Neural crest cell (in vitro differentiated cells): ENCODE results near the gene TLR9. TPM values are rescaled to one million over a fixed set of nuclear protein-coding genes. Genes with fewer than 3 reads are reported as not detected.

ENCODE experiments used
- DNase-seq: peaks from one replicate; pipeline ENCODE4 v3.0.0; 2021; ENCODE audit warnings: low read depth, mixed read lengths, low spot score
- H3K27ac Mint-ChIP-seq: one replicate; pipeline ENCODE4 v1.8.0; 2021; ENCODE audit warnings: mild to moderate bottlenecking, mixed read lengths; ENCODE audit not compliant: unreplicated experiment
- H3K27me3 Mint-ChIP-seq: 2 replicates; pipeline ENCODE4 v1.8.0; 2021; ENCODE audit warnings: low read depth, mild to moderate bottlenecking, mixed read lengths
- H3K36me3 Mint-ChIP-seq: 2 replicates; pipeline ENCODE4 v1.8.0; 2021; ENCODE audit warnings: low read depth, mild to moderate bottlenecking, mixed read lengths
- H3K4me1 Mint-ChIP-seq: 2 replicates; pipeline ENCODE4 v1.8.0; 2021; ENCODE audit warnings: mixed read lengths
- H3K4me3 Mint-ChIP-seq: one replicate; pipeline ENCODE4 v1.8.0; 2021; ENCODE audit warnings: mild to moderate bottlenecking, mixed read lengths
- H3K9me3 Mint-ChIP-seq: 2 replicates; pipeline ENCODE4 v1.8.0; 2021; ENCODE audit warnings: mixed read lengths
- total RNA-seq: library from RNA; stranded (reverse); gene quantifications from 2 replicates; pipeline ENCODE4 v1.2.1, GENCODE V29; 2021
- TF ChIP-seq, protein P1 (sequence below): fragments of 200-600 bp; sonication (generic); conservative IDR thresholded peaks from 2 replicates; pipeline ENCODE4 v1.5.0; 2021; ENCODE audit warnings: antibody characterized with exemption, mild to moderate bottlenecking

TLR9 gene
- total RNA-seq, 1 donor from 2014 or later: not detected

DNA sequence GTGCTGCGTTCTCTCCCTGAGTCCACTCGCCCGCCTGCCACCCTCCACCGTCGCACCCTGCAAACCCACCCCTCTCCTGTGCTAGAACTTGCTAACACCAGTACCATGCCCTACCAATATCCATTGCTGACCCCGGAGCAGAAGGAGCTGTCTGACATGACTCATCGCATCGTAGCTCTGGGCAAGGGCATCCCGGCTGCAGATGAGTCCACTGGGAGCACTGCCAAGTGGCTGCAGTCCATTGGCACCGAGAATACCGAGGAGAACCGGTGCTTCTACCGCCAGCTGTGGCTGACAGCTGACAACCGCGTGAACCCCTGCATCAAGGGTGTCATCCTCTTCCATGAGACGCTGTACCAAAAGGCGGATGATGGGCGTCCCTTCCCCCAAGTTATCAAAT, 32.4 kb downstream of the TLR9 start:
- H3K4me3 Mint-ChIP-seq: no peak overlapping the region
- no peaks in the 10 kb centered on the region for H3K9me3 Mint-ChIP-seq
- H3K27ac Mint-ChIP-seq: no peak overlapping the region
- no peaks in the 10 kb centered on the region for H3K36me3 Mint-ChIP-seq
- DNase-seq: no peak
- TF ChIP-seq, protein P1, sequence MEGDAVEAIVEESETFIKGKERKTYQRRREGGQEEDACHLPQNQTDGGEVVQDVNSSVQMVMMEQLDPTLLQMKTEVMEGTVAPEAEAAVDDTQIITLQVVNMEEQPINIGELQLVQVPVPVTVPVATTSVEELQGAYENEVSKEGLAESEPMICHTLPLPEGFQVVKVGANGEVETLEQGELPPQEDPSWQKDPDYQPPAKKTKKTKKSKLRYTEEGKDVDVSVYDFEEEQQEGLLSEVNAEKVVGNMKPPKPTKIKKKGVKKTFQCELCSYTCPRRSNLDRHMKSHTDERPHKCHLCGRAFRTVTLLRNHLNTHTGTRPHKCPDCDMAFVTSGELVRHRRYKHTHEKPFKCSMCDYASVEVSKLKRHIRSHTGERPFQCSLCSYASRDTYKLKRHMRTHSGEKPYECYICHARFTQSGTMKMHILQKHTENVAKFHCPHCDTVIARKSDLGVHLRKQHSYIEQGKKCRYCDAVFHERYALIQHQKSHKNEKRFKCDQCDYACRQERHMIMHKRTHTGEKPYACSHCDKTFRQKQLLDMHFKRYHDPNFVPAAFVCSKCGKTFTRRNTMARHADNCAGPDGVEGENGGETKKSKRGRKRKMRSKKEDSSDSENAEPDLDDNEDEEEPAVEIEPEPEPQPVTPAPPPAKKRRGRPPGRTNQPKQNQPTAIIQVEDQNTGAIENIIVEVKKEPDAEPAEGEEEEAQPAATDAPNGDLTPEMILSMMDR: no peak
- H3K4me1 Mint-ChIP-seq: peaks cover 13% of the 10 kb centered on the region
- no peaks in the 10 kb centered on the region for H3K27me3 Mint-ChIP-seq

DNA sequence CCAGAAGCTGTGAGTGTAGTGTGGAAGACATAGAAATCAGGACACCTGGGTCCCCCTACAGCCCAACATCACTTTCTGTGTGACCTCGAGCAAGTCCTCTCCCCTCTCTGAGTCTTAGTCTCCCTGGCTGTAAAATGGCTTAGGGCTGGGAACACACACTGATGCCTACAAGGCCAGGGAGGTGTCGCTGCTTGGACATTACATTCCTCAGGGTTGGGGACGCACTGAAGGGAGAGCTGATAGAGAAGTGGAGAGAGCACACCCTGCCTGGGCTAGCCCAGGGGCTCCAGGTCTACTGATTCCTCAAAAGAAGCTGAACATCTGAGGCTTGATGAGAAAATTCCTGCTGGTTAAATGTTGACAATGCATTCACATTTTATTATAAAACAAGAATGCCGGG, 33.8 kb downstream of the TLR9 start:
- no peaks in the 10 kb centered on the region for H3K9me3 Mint-ChIP-seq
- no peak overlapping the region for H3K4me3 Mint-ChIP-seq
- H3K36me3 Mint-ChIP-seq: no peaks in the 10 kb centered on the region
- H3K27me3 Mint-ChIP-seq: no peaks in the 10 kb centered on the region
- H3K4me1 Mint-ChIP-seq: peaks cover 7% of the 10 kb centered on the region
- TF ChIP-seq, protein P1: no peak
- DNase-seq: no peak
- H3K27ac Mint-ChIP-seq: no peak overlapping the region

DNA sequence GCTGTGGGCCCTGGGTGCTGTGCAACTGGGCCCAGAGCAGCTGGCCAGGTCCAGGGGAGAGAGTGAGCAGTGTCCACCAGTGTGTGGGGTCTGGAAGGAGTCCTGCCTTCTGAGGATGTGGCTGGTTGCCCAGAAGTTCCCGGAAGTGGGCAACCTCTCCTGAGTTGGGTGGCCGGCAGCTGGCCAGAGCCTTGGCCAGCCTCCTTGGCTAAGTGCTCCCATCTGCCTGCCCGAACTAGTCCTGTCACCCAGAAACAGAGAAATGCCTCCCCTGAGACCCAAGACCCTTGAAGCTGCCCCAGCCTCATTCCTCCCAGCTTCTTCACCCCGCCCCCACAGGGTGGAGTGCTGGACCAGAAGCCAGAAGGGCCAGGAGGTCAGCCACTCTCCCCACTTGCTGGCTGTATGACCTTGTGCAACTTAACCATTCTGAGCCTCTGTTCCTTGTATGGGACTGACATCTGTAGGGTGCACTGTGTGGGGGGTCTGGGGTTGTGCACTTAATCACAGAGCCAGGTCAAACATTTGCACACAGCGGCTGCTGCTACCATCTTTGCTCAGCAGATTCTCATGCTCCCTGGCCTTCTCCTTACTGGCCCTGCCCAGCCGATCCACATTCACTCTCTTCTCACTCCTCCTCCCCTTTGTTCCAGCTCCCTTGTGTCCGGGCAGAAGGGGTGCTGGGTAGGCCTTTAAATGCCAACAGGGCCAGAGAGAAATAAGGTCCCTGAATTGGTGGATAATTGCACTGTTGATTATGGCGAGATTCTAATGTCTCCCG, 35.0 kb downstream of the TLR9 start:
- no peaks in the 10 kb centered on the region for H3K9me3 Mint-ChIP-seq
- H3K27me3 Mint-ChIP-seq: no peaks in the 10 kb centered on the region
- H3K4me1 Mint-ChIP-seq: peaks cover 7% of the 10 kb centered on the region
- TF ChIP-seq, protein P1: no peak
- DNase-seq: no peak
- H3K36me3 Mint-ChIP-seq: no peaks in the 10 kb centered on the region
- H3K27ac Mint-ChIP-seq: peak overlapping the region; percentile 75
- no peak overlapping the region for H3K4me3 Mint-ChIP-seq

DNA sequence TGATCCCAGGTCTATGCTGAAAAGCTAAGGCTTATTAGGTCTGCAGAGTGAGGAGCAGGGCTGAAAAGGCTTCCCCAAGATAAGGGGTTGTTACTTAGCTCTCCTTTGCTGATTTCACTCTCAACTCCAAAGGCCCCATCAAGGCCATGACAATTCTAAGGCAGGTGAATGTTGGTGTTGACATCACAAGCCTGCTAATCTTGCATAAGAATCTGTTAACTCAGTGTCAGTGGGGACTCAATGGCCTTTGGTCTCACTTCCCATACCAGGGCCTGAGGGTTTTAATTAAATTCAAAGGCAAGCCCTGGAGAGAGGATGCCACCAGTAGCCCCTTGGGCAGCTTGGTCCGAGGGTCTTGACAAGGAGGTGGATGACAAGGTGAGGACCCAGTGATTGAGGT, 36.9 kb downstream of the TLR9 start:
- H3K4me3 Mint-ChIP-seq: no peak overlapping the region
- peaks cover 11% of the 10 kb centered on the region for H3K4me1 Mint-ChIP-seq
- H3K27me3 Mint-ChIP-seq: no peaks in the 10 kb centered on the region
- no peaks in the 10 kb centered on the region for H3K9me3 Mint-ChIP-seq
- TF ChIP-seq, protein P1: no peak
- H3K27ac Mint-ChIP-seq: no peak overlapping the region
- no peak for DNase-seq
- H3K36me3 Mint-ChIP-seq: no peaks in the 10 kb centered on the region

DNA sequence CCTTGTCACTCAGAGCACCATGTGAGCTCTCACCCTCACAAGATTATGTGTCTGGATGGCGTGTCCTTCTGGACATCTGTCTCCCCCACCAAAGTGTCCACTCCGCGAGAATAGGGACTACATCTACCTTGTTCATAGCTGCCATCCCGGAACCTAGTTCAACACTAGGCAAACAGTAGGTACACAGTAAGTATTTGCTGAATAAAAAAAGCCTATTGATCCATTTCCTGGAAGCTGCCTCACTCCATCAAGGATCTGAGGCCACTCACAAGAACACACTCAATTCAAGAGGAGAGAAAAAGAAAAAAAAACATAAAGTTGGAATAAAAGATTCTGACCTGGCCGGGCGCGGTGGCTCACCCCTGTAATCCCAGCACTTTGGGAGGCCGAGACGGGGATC, 38.7 kb downstream of the TLR9 start:
- peaks cover 11% of the 10 kb centered on the region for H3K4me1 Mint-ChIP-seq
- TF ChIP-seq, protein P1: no peak
- no peaks in the 10 kb centered on the region for H3K9me3 Mint-ChIP-seq
- DNase-seq: no peak
- no peak overlapping the region for H3K27ac Mint-ChIP-seq
- H3K4me3 Mint-ChIP-seq: no peak overlapping the region
- no peaks in the 10 kb centered on the region for H3K27me3 Mint-ChIP-seq
- no peaks in the 10 kb centered on the region for H3K36me3 Mint-ChIP-seq
